Myometrial cell (primary cell): Measurements from ENCODE around the gene DZANK1. TPM values are rescaled to one million over a fixed set of nuclear protein-coding genes. Genes with fewer than 3 reads are reported as not detected.

Source experiments
- total RNA-seq: library from RNA; depleted of rRNA; stranded (reverse); fragments of >200 nt; gene quantifications from 2 replicates; pipeline ENCODE4 v1.2.3, GENCODE V29; 2015

Gene DZANK1
- total RNA-seq: 2.0 and 2.3 TPM in 2 replicates

GRCh38 chr20:18466894-18467730 is at the start of gene DZANK1, which contains the start of gene POLR3F:
TSS of gene DZANK1 (minus strand) at chr20:18467030. CDS start at chr20:18465358, 1,672 bp downstream.
TSS of gene POLR3F (plus strand) at chr20:18467390. CDS start at chr20:18467507, 117 bp downstream.

GRCh38 chr20:18507218-18508191 is 40.7 kb upstream of the DZANK1 start, which contains the start of gene SEC23B:
TSS of gene SEC23B (plus strand) at chr20:18507940. CDS start at chr20:18510836, 2,896 bp downstream.

DNA sequence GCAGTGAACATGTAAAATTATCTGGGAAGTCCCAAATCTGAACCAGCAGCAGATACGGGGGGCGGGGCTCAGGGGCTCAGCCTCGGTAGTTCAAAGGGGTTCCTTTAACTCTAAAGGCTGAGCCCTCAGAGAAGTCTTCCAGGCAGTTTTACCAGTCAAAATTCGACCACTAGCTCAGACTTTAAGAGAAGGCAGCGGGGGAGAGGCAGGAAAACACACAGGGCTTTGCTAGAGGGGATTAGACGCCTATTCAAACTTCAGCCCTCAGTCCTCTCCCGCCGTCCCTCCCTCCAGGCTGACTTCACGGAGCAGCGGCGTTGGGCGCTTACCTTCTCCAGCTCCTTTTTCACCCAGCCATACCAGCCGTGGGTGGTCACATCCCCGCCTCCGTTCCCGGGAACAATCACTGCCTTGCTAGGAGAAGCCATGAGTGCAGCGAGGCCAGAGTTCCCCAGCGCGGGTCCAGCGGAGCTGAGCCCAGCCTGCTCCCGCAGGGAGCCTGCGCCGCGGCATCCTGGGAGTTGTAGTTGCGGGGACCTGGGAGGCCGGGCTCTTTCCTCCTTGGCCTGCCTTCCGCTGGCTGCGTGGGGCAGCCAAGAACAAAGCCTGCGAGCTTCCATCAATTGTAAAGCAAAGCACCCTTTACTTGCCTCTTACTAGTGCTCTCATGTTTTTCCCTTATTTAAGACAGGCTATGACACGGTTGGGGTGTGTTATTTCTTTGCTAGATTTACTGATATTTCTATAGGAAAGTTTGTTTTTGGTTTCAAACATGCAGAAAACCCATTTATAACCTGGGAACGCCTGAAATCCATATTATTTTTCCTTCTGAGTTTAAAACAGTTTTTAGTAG is 30.1 kb upstream of the DZANK1 start, which contains the start of gene RBBP9:
Gene RBBP9 (minus strand): TSS at position 486 of the 853 bp plus-strand sequence. CDS start 58 bp downstream, at position 428.

Other genes starting within 250 kb of the DZANK1 start
- 8.2 and 13.8 TPM in 2 replicates for gene ZNF133, start 178.5 kb downstream of the DZANK1 start, total RNA-seq
- 7.8 and 9.4 TPM in 2 replicates for gene POLR3F, start 360 bp upstream of the DZANK1 start, total RNA-seq
- gene RBBP9, start 30.2 kb upstream of the DZANK1 start, total RNA-seq: 29.2 and 30.0 TPM in 2 replicates
- gene SEC23B, start 40.9 kb upstream of the DZANK1 start, total RNA-seq: 56.2 and 69.3 TPM in 2 replicates
- gene SMIM26, start 100.4 kb upstream of the DZANK1 start, total RNA-seq: 90.9 and 159 TPM in 2 replicates
- 96.6 and 130 TPM in 2 replicates for gene DTD1, start 121.0 kb upstream of the DZANK1 start, total RNA-seq